ENCODE results near the gene TGIF2.

The TGIF2 gene

GRCh38 chr20:36546111-36546736, 27.2 kb upstream of the TGIF2 start:
- Histone ChIP-seq H3K9ac (ENCODE audit: low read length) (no peak overlapping the region), H3K9me3 (ENCODE audit: low read length) (no peaks in the 10 kb centered on the region), H3K4me2 (ENCODE audit: low read length) (no peak overlapping the region), H3K4me3 (ENCODE audit: low read depth, low read length, poor library complexity, severe bottlenecking) (no peak overlapping the region), H3K27me3 (ENCODE audit: insufficient read depth, low read length) (no peaks in the 10 kb centered on the region), H3K79me2 (ENCODE audit: insufficient read depth, low read length) (no peaks in the 10 kb centered on the region), H2AFZ (ENCODE audit: low read length) (no peak overlapping the region), H3K4me1 (ENCODE audit: insufficient read depth, low read length, severe bottlenecking) (peaks cover 5% of the 10 kb centered on the region), H3F3A (ENCODE audit: insufficient read depth, low read length) (no peaks in the 10 kb centered on the region), H4K20me1 (ENCODE audit: insufficient read depth, low read length) (no peaks in the 10 kb centered on the region), H3K9me2 (ENCODE audit: low read depth, low read length) (no peaks in the 10 kb centered on the region), H3K36me3 (ENCODE audit: insufficient read depth, low read length) (no peaks in the 10 kb centered on the region), H3K27ac (ENCODE audit: low read depth, low read length, poor library complexity, severe bottlenecking) (no peak overlapping the region)
- no peak for TF ChIP-seq CTCF (IDR thresholded peaks at IDR 0.05; ENCODE audit: low read length)
- TF ChIP-seq EZH2 (IDR thresholded peaks at IDR 0.05; ENCODE audit: borderline replicate concordance, low read length) = no peak

- Histone ChIP-seq H3K27ac (ENCODE audit: low read depth, low read length, poor library complexity, severe bottlenecking) (no peak overlapping the region), H3K27me3 (ENCODE audit: insufficient read depth, low read length) (no peaks in the 10 kb centered on the region), H2AFZ (ENCODE audit: low read length) (no peak overlapping the region), H3K36me3 (ENCODE audit: insufficient read depth, low read length) (no peaks in the 10 kb centered on the region), H3K4me2 (ENCODE audit: low read length) (no peak overlapping the region), H3K9me3 (ENCODE audit: low read length) (no peaks in the 10 kb centered on the region), H3K4me1 (ENCODE audit: insufficient read depth, low read length, severe bottlenecking) (no peaks in the 10 kb centered on the region), H3K79me2 (ENCODE audit: insufficient read depth, low read length) (no peaks in the 10 kb centered on the region), H4K20me1 (ENCODE audit: insufficient read depth, low read length) (no peaks in the 10 kb centered on the region), H3K9me2 (ENCODE audit: low read depth, low read length) (no peaks in the 10 kb centered on the region), H3K9ac (ENCODE audit: low read length) (no peak overlapping the region), H3K4me3 (ENCODE audit: low read depth, low read length, poor library complexity, severe bottlenecking) (no peak overlapping the region), H3F3A (ENCODE audit: insufficient read depth, low read length) (no peaks in the 10 kb centered on the region)
- no peak for TF ChIP-seq EZH2 (IDR thresholded peaks at IDR 0.05; ENCODE audit: borderline replicate concordance, low read length)
- no peak for TF ChIP-seq CTCF (IDR thresholded peaks at IDR 0.05; ENCODE audit: low read length)
Observed at GRCh38 chr20:36547186-36548005, 26.0 kb upstream of the TGIF2 start.

- Histone ChIP-seq H3K9ac (ENCODE audit: low read length) (no peak overlapping the region), H3K79me2 (ENCODE audit: insufficient read depth, low read length) (no peaks in the 10 kb centered on the region), H3K27me3 (ENCODE audit: insufficient read depth, low read length) (no peaks in the 10 kb centered on the region), H3K9me2 (ENCODE audit: low read depth, low read length) (no peaks in the 10 kb centered on the region), H3K4me2 (ENCODE audit: low read length) (no peak overlapping the region), H3K36me3 (ENCODE audit: insufficient read depth, low read length) (no peaks in the 10 kb centered on the region), H3K9me3 (ENCODE audit: low read length) (no peaks in the 10 kb centered on the region), H3K27ac (ENCODE audit: low read depth, low read length, poor library complexity, severe bottlenecking) (no peak overlapping the region), H4K20me1 (ENCODE audit: insufficient read depth, low read length) (no peaks in the 10 kb centered on the region), H2AFZ (ENCODE audit: low read length) (no peak overlapping the region), H3K4me1 (ENCODE audit: insufficient read depth, low read length, severe bottlenecking) (no peaks in the 10 kb centered on the region), H3F3A (ENCODE audit: insufficient read depth, low read length) (no peaks in the 10 kb centered on the region), H3K4me3 (ENCODE audit: low read depth, low read length, poor library complexity, severe bottlenecking) (no peak overlapping the region)
- TF ChIP-seq EZH2 (IDR thresholded peaks at IDR 0.05; ENCODE audit: borderline replicate concordance, low read length) (no peak), CTCF (IDR thresholded peaks at IDR 0.05; ENCODE audit: low read length) (peak; percentile 53)
Observed at GRCh38 chr20:36548006-36548315, 25.4 kb upstream of the TGIF2 start.
